DND-41 (cell line): Measurements from ENCODE around the gene AVPI1.

Experiments used
- EZH2 ChIP-seq: IDR thresholded peaks from 3 replicates; pipeline ENCODE4 v1.6.1; 2012; ENCODE audit warnings: borderline replicate concordance, low read depth, mild to moderate bottlenecking, moderate library complexity, low read length, inconsistent platforms; ENCODE audit not compliant: severe bottlenecking
- TF ChIP-seq, protein P1 (sequence below): IDR thresholded peaks from 2 replicates; pipeline ENCODE4 v1.5.1; 2012; ENCODE audit warnings: borderline replicate concordance, low read length, moderate library complexity, mild to moderate bottlenecking; ENCODE audit not compliant: poor library complexity, severe bottlenecking; ENCODE audit errors: extremely low read depth

DNA sequence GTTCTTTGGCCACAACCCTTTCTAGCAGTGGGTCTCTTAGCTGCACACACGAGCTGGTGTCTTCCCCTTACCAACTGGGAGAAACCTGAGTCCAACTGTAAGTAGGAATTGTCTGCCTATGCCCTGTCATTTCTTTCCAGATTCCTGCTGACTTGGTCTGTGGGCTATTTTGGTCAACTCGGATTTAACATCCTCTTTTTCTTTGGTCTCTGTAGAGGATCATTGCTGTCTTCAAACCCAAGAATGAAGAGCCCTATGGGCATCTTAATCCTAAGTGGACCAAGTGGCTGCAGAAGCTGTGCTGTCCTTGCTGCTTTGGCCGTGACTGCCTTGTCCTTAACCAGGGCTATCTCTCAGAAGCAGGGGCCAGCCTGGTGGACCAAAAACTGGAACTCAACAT, 36.3 kb downstream of the AVPI1 start:
- no peak for TF ChIP-seq EZH2
- TF ChIP-seq, protein P1, sequence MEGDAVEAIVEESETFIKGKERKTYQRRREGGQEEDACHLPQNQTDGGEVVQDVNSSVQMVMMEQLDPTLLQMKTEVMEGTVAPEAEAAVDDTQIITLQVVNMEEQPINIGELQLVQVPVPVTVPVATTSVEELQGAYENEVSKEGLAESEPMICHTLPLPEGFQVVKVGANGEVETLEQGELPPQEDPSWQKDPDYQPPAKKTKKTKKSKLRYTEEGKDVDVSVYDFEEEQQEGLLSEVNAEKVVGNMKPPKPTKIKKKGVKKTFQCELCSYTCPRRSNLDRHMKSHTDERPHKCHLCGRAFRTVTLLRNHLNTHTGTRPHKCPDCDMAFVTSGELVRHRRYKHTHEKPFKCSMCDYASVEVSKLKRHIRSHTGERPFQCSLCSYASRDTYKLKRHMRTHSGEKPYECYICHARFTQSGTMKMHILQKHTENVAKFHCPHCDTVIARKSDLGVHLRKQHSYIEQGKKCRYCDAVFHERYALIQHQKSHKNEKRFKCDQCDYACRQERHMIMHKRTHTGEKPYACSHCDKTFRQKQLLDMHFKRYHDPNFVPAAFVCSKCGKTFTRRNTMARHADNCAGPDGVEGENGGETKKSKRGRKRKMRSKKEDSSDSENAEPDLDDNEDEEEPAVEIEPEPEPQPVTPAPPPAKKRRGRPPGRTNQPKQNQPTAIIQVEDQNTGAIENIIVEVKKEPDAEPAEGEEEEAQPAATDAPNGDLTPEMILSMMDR: no peak
